PC-9 (cell line): Measurements from ENCODE around the gene OGFOD2. TPM values are rescaled to one million over a fixed set of nuclear protein-coding genes. Genes with fewer than 3 reads are reported as not detected.

ENCODE experiments used
- BruUV-seq: library from RNA; stranded (reverse); fragments of 400-500 nt; replicated peaks from 2 replicates; lab custom pipeline; 2021; lab: Mats Ljungman, UMichigan
- CTCF ChIA-PET: fragments of 300-600 bp; sonication (Branson Sonifier 250); formaldehyde crosslinking; loops from one replicate; lab custom pipeline; 2022; ENCODE audit warnings: antibody characterized with exemption; lab: Charles Lee
- POLR2A ChIA-PET: fragments of 300-600 bp; sonication (Branson Sonifier 250); formaldehyde crosslinking; loops from one replicate; lab custom pipeline; 2022; ENCODE audit warnings: antibody characterized with exemption; ENCODE audit not compliant: unreplicated experiment; lab: Charles Lee
- DNase-seq, 2 experiments: peaks; one replicate each; pipeline versions ENCODE4 v3.0.0 to v3.0.0-alpha.2; 2015 to 2022; ENCODE audit warnings: mixed read lengths in 1 of 2
- H2AFZ ChIP-seq: fragments of 200-600 bp; sonication (generic); 2 replicates; pipeline ENCODE4 v1.8.1; 2017; ENCODE audit warnings: antibody characterized with exemption
- H3F3A ChIP-seq: fragments of 200-600 bp; sonication (generic); 2 replicates; pipeline ENCODE4 v1.8.1; 2017; ENCODE audit warnings: antibody characterized with exemption, mild to moderate bottlenecking, low read depth; ENCODE audit not compliant: insufficient read depth
- H3K27ac ChIP-seq: fragments of 200-600 bp; sonication (generic); 2 replicates; pipeline ENCODE4 v1.6.1; 2016; ENCODE audit warnings: mixed run types
- H3K27me3 ChIP-seq: fragments of 200-600 bp; sonication (generic); 2 replicates; pipeline ENCODE4 v1.6.1; 2016; ENCODE audit warnings: low read depth, mixed run types; ENCODE audit not compliant: insufficient read depth
- H3K36me3 ChIP-seq: fragments of 200-600 bp; sonication (generic); 2 replicates; pipeline ENCODE4 v1.6.1; 2016; ENCODE audit warnings: low read depth, mixed run types
- H3K4me1 ChIP-seq: fragments of 200-600 bp; sonication (generic); replicated peaks from 2 replicates; pipeline ENCODE4 v1.6.1; 2016; ENCODE audit warnings: mixed run types; ENCODE audit not compliant: insufficient read depth
- H3K4me2 ChIP-seq: fragments of 200-600 bp; sonication (generic); 2 replicates; pipeline ENCODE4 v1.6.1; 2017; ENCODE audit warnings: mixed run types
- H3K4me3 ChIP-seq: fragments of 200-600 bp; sonication (generic); 2 replicates; pipeline ENCODE4 v1.6.1; 2016; ENCODE audit warnings: mixed run types
- H3K79me2 ChIP-seq: fragments of 200-600 bp; sonication (generic); 2 replicates; pipeline ENCODE4 v1.6.1; 2017; ENCODE audit warnings: low read depth, mixed run types
- H3K9me2 ChIP-seq: fragments of 200-600 bp; sonication (generic); 2 replicates; pipeline ENCODE4 v1.8.1; 2017; ENCODE audit warnings: mild to moderate bottlenecking; ENCODE audit not compliant: insufficient read depth
- H3K9me3 ChIP-seq: fragments of 200-600 bp; sonication (generic); 2 replicates; pipeline ENCODE4 v1.8.1; 2016; ENCODE audit warnings: low read depth; ENCODE audit not compliant: insufficient read depth
- H4K20me1 ChIP-seq: fragments of 200-600 bp; sonication (generic); 2 replicates; pipeline ENCODE4 v1.8.1; 2017; ENCODE audit not compliant: insufficient read depth
- EZH2 ChIP-seq: fragments of 200-600 bp; sonication (generic); IDR thresholded peaks from 2 replicates; pipeline ENCODE4 v1.8.0; 2017; ENCODE audit warnings: antibody characterized with exemption, low read depth
- intact Hi-C: fragments of 100-400 bp; cut with micrococcal nuclease; formaldehyde crosslinking; loops from one replicate; pipeline ENCODE4 v1.10.0; 2022; ENCODE audit not compliant: unreplicated experiment
- total RNA-seq: library from RNA; stranded (reverse); gene quantifications from 2 replicates; pipeline ENCODE4 v1.2.3, GENCODE V29; 2021
- TF ChIP-seq, protein P1 (sequence below): fragments of 200-600 bp; sonication (generic); conservative IDR thresholded peaks from 2 replicates; pipeline ENCODE4 v1.6.1; 2017; ENCODE audit warnings: mixed run types, antibody characterized with exemption, mild to moderate bottlenecking, moderate library complexity

The OGFOD2 gene
- total RNA-seq, 1 experiment from 2014 or later, result 33.5 TPM

DNA sequence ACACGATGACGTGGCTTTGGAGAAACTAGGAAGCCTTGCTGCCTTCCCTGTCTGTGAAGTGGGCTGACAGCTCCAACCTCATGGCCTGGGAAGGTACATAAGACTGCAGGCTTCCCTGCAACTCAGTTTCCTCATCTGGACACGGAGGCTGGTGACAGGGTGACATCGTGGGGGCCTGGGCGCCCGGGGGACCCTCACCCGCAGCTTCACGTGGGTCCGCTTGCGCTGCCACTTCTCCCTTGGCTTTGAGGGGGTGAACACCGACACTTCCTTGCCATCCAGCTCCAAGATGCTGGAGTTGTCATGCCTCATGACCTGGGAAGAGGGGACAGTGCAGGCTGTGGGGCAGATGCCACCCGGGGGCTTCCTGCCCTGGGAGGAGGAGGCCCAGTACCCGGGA lies 13.0 kb downstream of the OGFOD2 start:
- no peak overlapping the region for H3K4me2 ChIP-seq
- H3F3A ChIP-seq, result no peaks in the 10 kb centered on the region; the same call in 1 of the 2 replicates
- no peaks in the 10 kb centered on the region for H3K36me3 ChIP-seq
- no peak overlapping the region for H3K27ac ChIP-seq
- H3K4me3 ChIP-seq, result no peak overlapping the region
- ChIA-PET CTCF (no interaction called here), POLR2A (no interaction called here)
- H3K4me1 ChIP-seq, result no peaks in the 10 kb centered on the region
- intact Hi-C loops, result loop anchor here (10.0 kb wide), 1 partner anchor 177 kb away; no protein-coding TSS in a partner anchor
- no peaks in the 10 kb centered on the region for H3K9me3 ChIP-seq
- no TSS peak for BruUV-seq
- no peaks in the 10 kb centered on the region for H3K9me2 ChIP-seq
- H3K27me3 ChIP-seq, result no peaks in the 10 kb centered on the region
- H3K79me2 ChIP-seq, result no peaks in the 10 kb centered on the region
- DNase-seq, result no peak
- H2AFZ ChIP-seq, result no peak overlapping the region
- TF ChIP-seq, protein P1, sequence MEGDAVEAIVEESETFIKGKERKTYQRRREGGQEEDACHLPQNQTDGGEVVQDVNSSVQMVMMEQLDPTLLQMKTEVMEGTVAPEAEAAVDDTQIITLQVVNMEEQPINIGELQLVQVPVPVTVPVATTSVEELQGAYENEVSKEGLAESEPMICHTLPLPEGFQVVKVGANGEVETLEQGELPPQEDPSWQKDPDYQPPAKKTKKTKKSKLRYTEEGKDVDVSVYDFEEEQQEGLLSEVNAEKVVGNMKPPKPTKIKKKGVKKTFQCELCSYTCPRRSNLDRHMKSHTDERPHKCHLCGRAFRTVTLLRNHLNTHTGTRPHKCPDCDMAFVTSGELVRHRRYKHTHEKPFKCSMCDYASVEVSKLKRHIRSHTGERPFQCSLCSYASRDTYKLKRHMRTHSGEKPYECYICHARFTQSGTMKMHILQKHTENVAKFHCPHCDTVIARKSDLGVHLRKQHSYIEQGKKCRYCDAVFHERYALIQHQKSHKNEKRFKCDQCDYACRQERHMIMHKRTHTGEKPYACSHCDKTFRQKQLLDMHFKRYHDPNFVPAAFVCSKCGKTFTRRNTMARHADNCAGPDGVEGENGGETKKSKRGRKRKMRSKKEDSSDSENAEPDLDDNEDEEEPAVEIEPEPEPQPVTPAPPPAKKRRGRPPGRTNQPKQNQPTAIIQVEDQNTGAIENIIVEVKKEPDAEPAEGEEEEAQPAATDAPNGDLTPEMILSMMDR, result no peak
- no peak for TF ChIP-seq EZH2
- H4K20me1 ChIP-seq, result no peaks in the 10 kb centered on the region

DNA sequence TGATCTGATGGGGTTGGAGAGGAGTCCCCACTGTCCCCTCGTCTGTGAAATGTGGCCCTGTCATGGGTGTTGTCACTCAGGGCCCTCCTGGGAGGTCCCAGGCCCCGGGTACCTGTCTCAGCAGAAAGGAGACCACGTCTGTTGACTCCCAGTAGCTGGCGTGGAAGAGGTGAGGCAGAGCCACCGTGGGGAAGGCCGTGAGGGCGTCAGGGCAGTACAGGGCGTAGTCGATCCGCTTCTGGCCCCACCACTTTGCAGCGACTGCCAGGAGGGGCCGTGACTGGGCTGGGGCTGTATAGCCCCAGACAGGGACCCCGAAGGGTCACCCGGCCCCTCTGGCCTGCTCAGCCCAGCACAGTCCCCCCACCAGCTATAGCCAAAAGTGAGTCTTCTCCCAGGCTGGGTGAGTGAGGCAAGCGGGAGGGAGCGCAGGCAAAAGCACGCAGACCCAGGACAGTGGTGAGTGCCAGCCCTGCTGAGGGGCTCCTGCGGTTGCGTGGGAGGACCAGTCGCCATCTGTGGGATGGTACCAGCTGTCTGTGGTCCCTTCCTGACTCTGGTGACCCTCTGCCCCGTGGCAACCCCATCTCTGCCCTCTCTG lies 13.7 kb downstream of the OGFOD2 start:
- Histone ChIP-seq H3K4me2 (no peak overlapping the region), H3K4me1 (no peaks in the 10 kb centered on the region), H3K4me3 (no peak overlapping the region), H3K79me2 (no peaks in the 10 kb centered on the region), H3K27me3 (no peaks in the 10 kb centered on the region), H4K20me1 (no peaks in the 10 kb centered on the region), H3K9me3 (no peaks in the 10 kb centered on the region), H3F3A (no peaks in the 10 kb centered on the region; the same call in 1 of the 2 replicates), H3K36me3 (no peaks in the 10 kb centered on the region), H2AFZ (no peak overlapping the region), H3K9me2 (no peaks in the 10 kb centered on the region), H3K27ac (no peak overlapping the region)
- DNase-seq, result no peak
- BruUV-seq, result no TSS peak
- intact Hi-C loops, result loop anchor here (10.0 kb wide), 1 partner anchor 176 kb away; no protein-coding TSS in a partner anchor
- ChIA-PET CTCF (no interaction called here), POLR2A (no interaction called here)
- TF ChIP-seq, protein P1, result no peak
- no peak for TF ChIP-seq EZH2

DNA sequence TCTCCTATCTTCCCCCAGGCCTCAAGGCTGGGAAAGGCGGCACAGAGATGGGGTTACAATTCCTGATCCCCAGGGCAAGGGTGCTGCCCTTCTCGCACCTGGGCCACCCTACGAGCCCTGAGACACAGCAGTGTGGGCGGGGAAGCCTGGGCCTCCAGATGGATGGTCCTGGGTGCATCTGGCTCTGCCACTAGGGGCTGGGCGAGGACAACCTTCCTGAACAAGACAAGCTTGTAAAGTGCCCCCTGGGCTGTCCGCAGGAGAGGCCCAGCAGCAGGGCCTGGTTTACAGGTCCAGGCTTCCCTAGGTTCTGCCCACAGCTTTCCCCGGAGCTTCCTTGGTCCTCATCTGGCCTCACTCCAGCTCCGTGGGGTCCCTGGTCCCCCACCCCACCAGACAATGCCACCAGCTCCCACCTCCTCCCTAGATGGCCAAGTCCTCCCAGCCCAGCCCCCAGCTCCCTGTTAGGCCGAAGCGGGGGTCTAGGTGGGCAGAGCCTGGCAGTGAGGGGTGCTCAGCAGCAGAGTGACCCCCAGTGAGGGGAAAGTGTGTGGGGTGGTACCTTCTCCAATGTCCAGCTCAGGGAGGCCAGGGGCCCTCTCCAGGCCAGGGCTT lies 14.3 kb downstream of the OGFOD2 start:
- Histone ChIP-seq H3K79me2 (no peaks in the 10 kb centered on the region), H2AFZ (no peak overlapping the region), H3K27me3 (no peaks in the 10 kb centered on the region), H3K4me3 (no peak overlapping the region), H4K20me1 (no peaks in the 10 kb centered on the region), H3K36me3 (no peaks in the 10 kb centered on the region), H3K4me2 (no peak overlapping the region), H3K9me3 (no peaks in the 10 kb centered on the region), H3K9me2 (no peaks in the 10 kb centered on the region), H3F3A (no peaks in the 10 kb centered on the region; the same call in 1 of the 2 replicates), H3K4me1 (no peaks in the 10 kb centered on the region), H3K27ac (no peak overlapping the region)
- POLR2A ChIA-PET, result no interaction called here
- no peak for DNase-seq
- CTCF ChIA-PET, result no interaction called here
- BruUV-seq, result no TSS peak
- TF ChIP-seq, protein P1, result no peak
- no peak for TF ChIP-seq EZH2
- intact Hi-C loops, result loop anchor here (10.0 kb wide), 1 partner anchor 175 kb away; no protein-coding TSS in a partner anchor
